Endodermal cell (in vitro differentiated cells): ENCODE data around the gene C9orf50. TPM values are rescaled to one million over a fixed set of nuclear protein-coding genes. Genes with fewer than 3 reads are reported as not detected.

ENCODE experiments used
- DNase-seq: peaks from one replicate; pipeline ENCODE4 v3.0.0-alpha.2; 2017
- H3K27ac ChIP-seq: 2 replicates; pipeline ENCODE4 v1.5.1; 2013; ENCODE audit warnings: mild to moderate bottlenecking, low read depth, low read length, moderate library complexity
- H3K27me3 ChIP-seq: 2 replicates; pipeline ENCODE4 v1.6.1; 2013; ENCODE audit warnings: mild to moderate bottlenecking, low read length, moderate library complexity; ENCODE audit not compliant: insufficient read depth, control insufficient read depth, poor library complexity, severe bottlenecking
- H3K36me3 ChIP-seq: 2 replicates; pipeline ENCODE4 v1.7.0; 2013; ENCODE audit warnings: mild to moderate bottlenecking, low read length, moderate library complexity; ENCODE audit not compliant: control insufficient read depth, insufficient read depth
- H3K4me1 ChIP-seq: one replicate; pipeline ENCODE4 v1.7.0; 2013; ENCODE audit warnings: low read length; ENCODE audit not compliant: control insufficient read depth, insufficient read depth
- H3K4me3 ChIP-seq: 2 replicates; pipeline ENCODE4 v1.5.1; 2013; ENCODE audit warnings: mild to moderate bottlenecking, low read length, moderate library complexity
- H3K9ac ChIP-seq: 2 replicates; pipeline ENCODE4 v1.6.1; 2013; ENCODE audit warnings: mild to moderate bottlenecking, low read length, moderate library complexity; ENCODE audit not compliant: poor library complexity, severe bottlenecking; ENCODE audit errors: extremely low read depth
- H3K9me3 ChIP-seq: 2 replicates; pipeline ENCODE4 v1.6.1; 2013; ENCODE audit warnings: mild to moderate bottlenecking, low read length, moderate library complexity; ENCODE audit not compliant: control insufficient read depth
- H3K27ac Mint-ChIP-seq: 2 replicates; pipeline ENCODE4 v1.8.0; 2020; ENCODE audit warnings: mixed read lengths
- H3K27me3 Mint-ChIP-seq: 2 replicates; pipeline ENCODE4 v1.8.0; 2021; ENCODE audit warnings: mild to moderate bottlenecking, mixed read lengths; ENCODE audit not compliant: insufficient read depth
- H3K36me3 Mint-ChIP-seq: 2 replicates; pipeline ENCODE4 v1.8.0; 2020; ENCODE audit warnings: low read depth, mixed read lengths
- H3K4me1 Mint-ChIP-seq: 2 replicates; pipeline ENCODE4 v1.8.0; 2020; ENCODE audit warnings: mixed read lengths
- H3K4me3 Mint-ChIP-seq: 2 replicates; pipeline ENCODE4 v1.8.0; 2020; ENCODE audit warnings: mild to moderate bottlenecking, moderate library complexity, mixed read lengths
- H3K9me3 Mint-ChIP-seq: 2 replicates; pipeline ENCODE4 v1.8.0; 2020; ENCODE audit warnings: mild to moderate bottlenecking, mixed read lengths
- WGBS, 2 experiments: methylation state at CpG; one replicate each; pipeline versions ENCODE4 v1.1.5 to v1.1.7; 2013; ENCODE audit warnings: missing lambda C conversion rate in 2 of 2, mixed read lengths in 1 of 2; ENCODE audit not compliant: insufficient coverage in 1 of 2, insufficient read length in 1 of 2; 5-methylcytosine and 5-hydroxymethylcytosine counted together
- total RNA-seq, 2 donors: library from RNA; stranded (reverse); fragmentation: NEBNext Ultra II Directional in 1 of 2; extraction: Animal tissue kit (Norgen Biotek cat#: 25700) in 1 of 2; gene quantifications; 2 replicates in 1 of 2; 3 replicates in 1 of 2; pipeline ENCODE4 v1.2.1, GENCODE V29; 2021
- TF ChIP-seq, protein P1 (sequence below): fragments of 200-600 bp; sonication (generic); conservative IDR thresholded peaks from 2 replicates; pipeline ENCODE4 v1.5.0; 2021; ENCODE audit warnings: antibody characterized with exemption, mild to moderate bottlenecking

The C9orf50 gene
- total RNA-seq, 2 donors from 2014 or later: not detected

- no peaks in the 10 kb centered on the region for H3K4me1 ChIP-seq
- TF ChIP-seq, protein P1, sequence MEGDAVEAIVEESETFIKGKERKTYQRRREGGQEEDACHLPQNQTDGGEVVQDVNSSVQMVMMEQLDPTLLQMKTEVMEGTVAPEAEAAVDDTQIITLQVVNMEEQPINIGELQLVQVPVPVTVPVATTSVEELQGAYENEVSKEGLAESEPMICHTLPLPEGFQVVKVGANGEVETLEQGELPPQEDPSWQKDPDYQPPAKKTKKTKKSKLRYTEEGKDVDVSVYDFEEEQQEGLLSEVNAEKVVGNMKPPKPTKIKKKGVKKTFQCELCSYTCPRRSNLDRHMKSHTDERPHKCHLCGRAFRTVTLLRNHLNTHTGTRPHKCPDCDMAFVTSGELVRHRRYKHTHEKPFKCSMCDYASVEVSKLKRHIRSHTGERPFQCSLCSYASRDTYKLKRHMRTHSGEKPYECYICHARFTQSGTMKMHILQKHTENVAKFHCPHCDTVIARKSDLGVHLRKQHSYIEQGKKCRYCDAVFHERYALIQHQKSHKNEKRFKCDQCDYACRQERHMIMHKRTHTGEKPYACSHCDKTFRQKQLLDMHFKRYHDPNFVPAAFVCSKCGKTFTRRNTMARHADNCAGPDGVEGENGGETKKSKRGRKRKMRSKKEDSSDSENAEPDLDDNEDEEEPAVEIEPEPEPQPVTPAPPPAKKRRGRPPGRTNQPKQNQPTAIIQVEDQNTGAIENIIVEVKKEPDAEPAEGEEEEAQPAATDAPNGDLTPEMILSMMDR: peak; percentile 89
- peaks cover 25% of the 10 kb centered on the region for H3K27me3 ChIP-seq
- Mint-ChIP-seq H3K36me3 (peaks cover 4% of the 10 kb centered on the region), H3K4me3 (no peak overlapping the region), H3K27me3 (peaks cover 24% of the 10 kb centered on the region), H3K9me3 (no peaks in the 10 kb centered on the region), H3K27ac (no peak overlapping the region), H3K4me1 (peaks cover 30% of the 10 kb centered on the region)
- no peaks in the 10 kb centered on the region for H3K9me3 ChIP-seq
- DNase-seq: peak; percentile 94
- no peak overlapping the region for H3K4me3 ChIP-seq
- no peak overlapping the region for H3K27ac ChIP-seq
- no peak overlapping the region for H3K9ac ChIP-seq
- peaks cover 16% of the 10 kb centered on the region for H3K36me3 ChIP-seq
- 56 to 57% methylated on average over 12 of the region's 12 CpGs for WGBS, 2 experiments
Observed at GRCh38 chr9:129624168-129624759, 3.4 kb upstream of the C9orf50 start.

DNA sequence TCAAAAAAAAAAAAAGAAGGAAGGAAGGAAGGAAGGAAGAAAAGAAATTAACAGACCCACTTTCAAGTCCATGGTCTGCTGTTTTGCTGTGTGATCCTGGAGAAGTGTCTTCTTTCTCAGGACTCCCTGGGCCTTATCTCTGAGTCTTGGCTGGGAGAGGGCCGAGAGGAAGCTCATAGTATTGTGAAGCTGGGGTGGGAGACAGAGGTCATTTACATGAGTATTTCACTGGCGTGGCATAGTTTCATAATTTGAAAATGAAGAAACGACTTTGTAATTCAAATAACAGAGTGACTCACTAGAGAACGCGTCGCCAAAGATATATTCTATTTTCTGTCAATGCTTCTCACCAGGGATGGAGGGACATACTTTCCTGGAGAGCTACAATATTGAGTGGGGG lies 2.4 kb upstream of the C9orf50 start:
- Histone ChIP-seq H3K9me3 (no peaks in the 10 kb centered on the region), H3K4me3 (no peak overlapping the region), H3K36me3 (peaks cover 9% of the 10 kb centered on the region), H3K27me3 (peaks cover 30% of the 10 kb centered on the region), H3K4me1 (no peaks in the 10 kb centered on the region), H3K9ac (no peak overlapping the region), H3K27ac (no peak overlapping the region)
- H3K27ac Mint-ChIP-seq: no peak overlapping the region
- WGBS, 2 experiments: 84 to 90% methylated on average over 6 of the region's 6 CpGs
- H3K4me1 Mint-ChIP-seq: peaks cover 26% of the 10 kb centered on the region
- DNase-seq: no peak
- H3K4me3 Mint-ChIP-seq: no peak overlapping the region
- H3K27me3 Mint-ChIP-seq: peaks cover 30% of the 10 kb centered on the region
- no peaks in the 10 kb centered on the region for H3K9me3 Mint-ChIP-seq
- TF ChIP-seq, protein P1: no peak
- no peaks in the 10 kb centered on the region for H3K36me3 Mint-ChIP-seq

DNA sequence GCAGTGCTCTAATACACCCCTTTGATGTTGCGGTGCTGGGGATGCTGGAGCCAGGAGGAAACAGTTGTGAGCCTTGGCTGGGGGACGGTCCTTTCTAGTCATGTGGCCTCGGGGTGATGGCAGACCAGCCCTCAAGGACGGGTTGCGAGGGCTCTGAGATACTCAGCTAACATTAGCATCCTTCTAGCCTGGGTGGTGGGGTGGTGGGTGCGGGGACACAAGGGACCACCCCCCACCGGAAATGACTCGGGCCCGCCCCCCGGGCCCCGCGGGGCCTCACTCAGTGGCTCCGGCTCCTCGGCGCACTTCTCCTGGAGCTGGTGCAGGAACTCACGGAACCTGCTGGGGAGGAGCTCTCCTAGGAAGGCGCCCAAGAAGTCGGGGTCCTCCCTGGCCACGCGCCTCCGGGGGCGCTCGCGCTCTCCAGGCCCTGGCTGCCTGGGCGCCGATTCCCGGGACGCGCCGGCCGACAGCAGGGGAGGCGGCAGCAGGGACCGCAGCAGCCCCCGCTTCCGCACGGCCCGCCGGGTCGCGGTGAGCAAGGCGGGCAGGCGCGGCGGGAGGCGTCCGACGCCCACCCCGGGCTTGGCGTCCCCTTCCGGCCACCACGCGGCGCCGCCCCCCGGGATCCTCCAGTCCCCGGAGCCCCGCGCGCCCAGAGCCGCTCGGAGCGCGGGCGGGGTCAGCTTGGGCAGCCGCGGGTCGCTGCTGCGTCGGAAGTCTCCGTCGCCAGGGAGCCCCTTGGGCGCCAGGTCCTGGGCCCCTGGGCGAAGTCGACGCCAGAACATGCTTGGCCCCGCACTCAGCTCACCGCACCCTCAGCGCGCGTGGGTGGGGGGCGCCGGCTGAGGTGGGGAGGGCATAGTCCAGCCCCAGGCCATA lies 873 bp downstream of the C9orf50 start:
- TF ChIP-seq, protein P1: peak; percentile 42
- DNase-seq: peak; percentile 78
- H3K27ac ChIP-seq: no peak overlapping the region
- Mint-ChIP-seq H3K27me3 (peaks cover 38% of the 10 kb centered on the region), H3K4me3 (peak overlapping the region; percentile 47), H3K9me3 (no peaks in the 10 kb centered on the region), H3K27ac (no peak overlapping the region), H3K4me1 (peaks cover 10% of the 10 kb centered on the region), H3K36me3 (no peaks in the 10 kb centered on the region)
- 3 to 6% methylated on average over 37 to 82 of the region's 82 CpGs for WGBS, 2 experiments
- peak overlapping the region; percentile 76 for H3K4me3 ChIP-seq
- H3K36me3 ChIP-seq: no peaks in the 10 kb centered on the region
- no peak overlapping the region for H3K9ac ChIP-seq
- H3K27me3 ChIP-seq: peaks cover 30% of the 10 kb centered on the region
- H3K9me3 ChIP-seq: no peaks in the 10 kb centered on the region
- H3K4me1 ChIP-seq: no peaks in the 10 kb centered on the region
